C4-2B (cell line): Measurements from ENCODE around the gene CBLL1.

ENCODE experiments used
- CTCF ChIP-seq: fragments of 450-650 bp; conservative IDR thresholded peaks from 2 replicates; pipeline ENCODE4 v1.5.1; 2017; ENCODE audit warnings: mild to moderate bottlenecking
- ZFX ChIP-seq: fragments of 450-650 bp; IDR thresholded peaks from 2 replicates; pipeline ENCODE4 v1.6.1; 2017

GRCh38 chr7:107725138-107725740 lies 18.7 kb upstream of the CBLL1 start:
- peak; percentile 87 for TF ChIP-seq CTCF
- TF ChIP-seq ZFX = no peak
